GM13977 (cell line): ENCODE measurements around the gene MYD88.

Experiments used
- DNase-seq: peaks from one replicate; pipeline ENCODE4 v3.0.0; 2012; ENCODE audit warnings: low spot score
- in situ Hi-C: fragments of 300-500 bp; cut with MboI; formaldehyde crosslinking; loops from one replicate; pipeline ENCODE4 v1.12.0; 2022; ENCODE audit warnings: low sequenced_read_pairs, low pct_unique_long_range_greater_than_20kb, mixed read lengths, inconsistent platforms; ENCODE audit not compliant: unreplicated experiment
- TF ChIP-seq, protein P1 (sequence below): IDR thresholded peaks from 2 replicates; pipeline ENCODE4 v1.5.1; 2012; ENCODE audit warnings: mild to moderate bottlenecking, control low read depth; ENCODE audit not compliant: insufficient read depth; ENCODE audit errors: extremely low read depth, missing control alignments

Gene MYD88

DNA sequence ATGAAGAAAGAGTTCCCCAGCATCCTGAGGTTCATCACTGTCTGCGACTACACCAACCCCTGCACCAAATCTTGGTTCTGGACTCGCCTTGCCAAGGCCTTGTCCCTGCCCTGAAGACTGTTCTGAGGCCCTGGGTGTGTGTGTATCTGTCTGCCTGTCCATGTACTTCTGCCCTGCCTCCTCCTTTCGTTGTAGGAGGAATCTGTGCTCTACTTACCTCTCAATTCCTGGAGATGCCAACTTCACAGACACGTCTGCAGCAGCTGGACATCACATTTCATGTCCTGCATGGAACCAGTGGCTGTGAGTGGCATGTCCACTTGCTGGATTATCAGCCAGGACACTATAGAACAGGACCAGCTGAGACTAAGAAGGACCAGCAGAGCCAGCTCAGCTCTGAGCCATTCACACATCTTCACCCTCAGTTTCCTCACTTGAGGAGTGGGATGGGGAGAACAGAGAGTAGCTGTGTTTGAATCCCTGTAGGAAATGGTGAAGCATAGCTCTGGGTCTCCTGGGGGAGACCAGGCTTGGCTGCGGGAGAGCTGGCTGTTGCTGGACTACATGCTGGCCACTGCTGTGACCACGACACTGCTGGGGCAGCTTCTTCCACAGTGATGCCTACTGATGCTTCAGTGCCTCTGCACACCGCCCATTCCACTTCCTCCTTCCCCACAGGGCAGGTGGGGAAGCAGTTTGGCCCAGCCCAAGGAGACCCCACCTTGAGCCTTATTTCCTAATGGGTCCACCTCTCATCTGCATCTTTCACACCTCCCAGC lies 2.9 kb downstream of the MYD88 start:
- TF ChIP-seq, protein P1, sequence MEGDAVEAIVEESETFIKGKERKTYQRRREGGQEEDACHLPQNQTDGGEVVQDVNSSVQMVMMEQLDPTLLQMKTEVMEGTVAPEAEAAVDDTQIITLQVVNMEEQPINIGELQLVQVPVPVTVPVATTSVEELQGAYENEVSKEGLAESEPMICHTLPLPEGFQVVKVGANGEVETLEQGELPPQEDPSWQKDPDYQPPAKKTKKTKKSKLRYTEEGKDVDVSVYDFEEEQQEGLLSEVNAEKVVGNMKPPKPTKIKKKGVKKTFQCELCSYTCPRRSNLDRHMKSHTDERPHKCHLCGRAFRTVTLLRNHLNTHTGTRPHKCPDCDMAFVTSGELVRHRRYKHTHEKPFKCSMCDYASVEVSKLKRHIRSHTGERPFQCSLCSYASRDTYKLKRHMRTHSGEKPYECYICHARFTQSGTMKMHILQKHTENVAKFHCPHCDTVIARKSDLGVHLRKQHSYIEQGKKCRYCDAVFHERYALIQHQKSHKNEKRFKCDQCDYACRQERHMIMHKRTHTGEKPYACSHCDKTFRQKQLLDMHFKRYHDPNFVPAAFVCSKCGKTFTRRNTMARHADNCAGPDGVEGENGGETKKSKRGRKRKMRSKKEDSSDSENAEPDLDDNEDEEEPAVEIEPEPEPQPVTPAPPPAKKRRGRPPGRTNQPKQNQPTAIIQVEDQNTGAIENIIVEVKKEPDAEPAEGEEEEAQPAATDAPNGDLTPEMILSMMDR: no peak
- in situ Hi-C loops: no loop called here
- DNase-seq: no peak

DNA sequence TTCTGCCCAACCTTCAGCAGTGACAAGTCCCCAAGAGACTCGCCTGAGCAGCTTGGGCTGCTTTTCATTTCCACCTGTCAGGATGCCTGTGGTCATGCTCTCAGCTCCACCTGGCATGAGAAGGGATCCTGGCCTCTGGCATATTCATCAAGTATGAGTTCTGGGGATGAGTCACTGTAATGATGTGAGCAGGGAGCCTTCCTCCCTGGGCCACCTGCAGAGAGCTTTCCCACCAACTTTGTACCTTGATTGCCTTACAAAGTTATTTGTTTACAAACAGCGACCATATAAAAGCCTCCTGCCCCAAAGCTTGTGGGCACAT lies 3.5 kb downstream of the MYD88 start:
- no peak for DNase-seq
- in situ Hi-C loops: no loop called here
- TF ChIP-seq, protein P1: no peak

DNA sequence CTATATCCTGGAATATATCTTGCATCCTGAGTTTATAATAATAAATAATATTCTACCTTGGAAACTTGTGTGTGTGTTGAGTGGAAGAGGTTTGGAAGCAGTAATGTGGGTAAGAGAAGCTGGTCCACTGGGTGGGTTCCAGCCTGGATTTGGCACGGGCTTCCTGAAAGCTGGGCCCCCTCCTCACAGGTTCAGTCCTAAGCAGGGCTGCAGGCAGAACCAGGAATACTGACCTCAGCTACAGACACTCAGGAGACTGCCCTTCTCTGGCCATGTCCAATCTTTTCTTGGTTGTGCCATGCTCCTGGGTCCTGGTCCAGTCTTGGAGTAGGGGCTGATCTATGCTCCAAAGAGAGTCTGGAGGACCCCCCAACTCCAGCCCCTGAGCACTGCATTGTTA lies 4.5 kb downstream of the MYD88 start:
- in situ Hi-C loops: no loop called here
- TF ChIP-seq, protein P1: no peak
- DNase-seq: no peak

DNA sequence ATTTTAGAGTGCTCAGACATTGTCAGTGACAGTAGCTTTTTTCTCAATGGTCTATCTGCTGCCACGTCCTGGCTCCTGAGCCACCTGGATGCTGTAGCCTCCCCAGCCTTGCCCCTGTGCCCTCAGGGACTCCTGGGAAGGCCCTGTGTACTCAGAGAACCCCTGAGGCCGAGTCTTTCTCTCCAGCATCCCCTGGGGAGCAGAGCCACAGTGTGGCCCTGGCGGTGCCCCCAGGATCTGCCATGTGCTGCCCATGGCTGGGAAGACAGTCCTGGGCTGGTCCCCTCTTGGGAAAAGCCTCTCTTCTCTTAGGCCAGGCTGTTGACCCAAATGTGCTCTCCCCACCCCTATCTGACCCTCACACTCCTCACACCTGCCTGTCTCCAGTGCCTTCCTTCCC lies 5.0 kb downstream of the MYD88 start:
- TF ChIP-seq, protein P1: no peak
- in situ Hi-C loops: no loop called here
- no peak for DNase-seq

DNA sequence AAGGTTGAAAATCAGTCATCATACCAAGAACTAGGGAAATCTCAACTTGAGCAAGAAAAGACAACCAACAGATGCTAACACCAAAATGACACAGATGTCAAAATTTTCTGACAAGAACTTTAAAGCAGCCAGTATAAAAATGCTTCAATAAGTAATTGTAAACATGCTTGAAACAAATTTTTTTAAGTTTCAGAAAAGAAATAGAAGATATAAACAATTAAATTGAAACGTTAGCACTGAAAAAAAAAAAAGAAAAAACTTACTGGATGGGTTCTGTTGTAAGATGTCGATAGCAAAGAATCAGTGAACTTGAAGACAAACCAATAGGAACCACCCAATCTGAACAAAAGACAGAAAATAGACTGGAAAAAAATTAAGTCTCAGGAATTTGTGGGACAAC lies 8.0 kb downstream of the MYD88 start:
- in situ Hi-C loops: no loop called here
- no peak for DNase-seq
- TF ChIP-seq, protein P1: no peak

DNA sequence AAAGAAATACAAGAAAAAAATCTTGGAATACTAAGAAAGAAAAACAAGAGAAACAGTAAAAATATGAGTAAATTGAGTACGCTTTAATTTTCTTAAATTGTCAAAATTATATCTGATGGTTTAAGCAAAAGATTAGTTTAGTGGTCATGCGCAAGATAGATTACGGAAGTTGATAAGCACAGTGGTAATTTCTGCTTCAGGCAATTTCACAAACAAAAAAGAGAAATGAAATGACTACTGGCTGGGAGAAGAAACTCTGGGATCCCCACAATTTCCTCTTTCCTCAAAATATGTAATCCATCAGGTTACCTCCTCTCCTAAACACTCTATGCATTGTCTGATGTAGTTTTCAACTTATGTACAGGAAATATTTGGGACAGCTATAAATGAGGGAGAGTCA lies 9.0 kb downstream of the MYD88 start:
- no peak for DNase-seq
- TF ChIP-seq, protein P1: no peak
- in situ Hi-C loops: no loop called here

DNA sequence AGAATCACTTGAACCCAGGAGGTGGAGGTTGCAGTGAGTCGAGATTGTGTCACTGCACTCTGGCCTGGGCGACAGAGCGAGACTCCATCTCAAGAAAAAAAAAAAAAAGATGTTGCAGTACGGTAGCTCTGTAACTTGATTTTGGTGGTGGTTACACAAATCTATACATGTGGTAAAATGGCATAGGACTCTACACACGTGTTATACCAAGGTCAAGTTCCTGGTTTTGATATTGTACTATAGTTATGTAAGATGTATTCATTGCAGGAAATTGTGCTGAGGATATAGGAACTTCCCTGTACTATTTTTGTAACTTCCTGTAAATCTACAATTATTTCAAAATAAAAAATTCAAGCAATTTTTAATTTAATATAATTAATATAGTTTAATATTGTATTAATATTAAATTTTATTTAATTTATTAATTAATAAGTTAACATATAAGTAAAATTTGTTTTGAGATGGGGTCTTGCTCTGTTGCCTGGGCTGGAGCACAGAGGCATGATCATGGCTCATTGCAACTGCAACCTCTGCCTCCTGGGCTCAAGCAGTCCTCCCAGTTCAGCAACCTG lies 9.9 kb downstream of the MYD88 start:
- in situ Hi-C loops: no loop called here
- no peak for DNase-seq

More for the DNA sequence above, 9.9 kb downstream of the MYD88 start:
- TF ChIP-seq, protein P1: no peak
